Panc1 (cell line): Measurements from ENCODE around the gene MMP15.
"Not testable (repeated sequence)": the region's sequence is repeated elsewhere in the genome, so short reads cannot be mapped to it uniquely, and the experiment has no call there.

Experiments
- SIN3A ChIP-seq: IDR thresholded peaks from 2 replicates; pipeline ENCODE4 v1.6.1; 2012; ENCODE audit warnings: low read depth, mild to moderate bottlenecking, low read length, moderate library complexity, borderline replicate concordance; ENCODE audit not compliant: insufficient read depth
- TCF7L2 ChIP-seq: IDR thresholded peaks from 2 replicates; pipeline ENCODE4 v1.6.1; 2011; ENCODE audit warnings: mild to moderate bottlenecking, low read depth, low read length, inconsistent platforms
- TF ChIP-seq, protein P1 (sequence below): fragments of 450-650 bp; IDR thresholded peaks from 2 replicates; pipeline ENCODE4 v1.5.1; 2017; ENCODE audit warnings: mild to moderate bottlenecking
- TF ChIP-seq, protein P2 (sequence below), 2 experiments: IDR thresholded peaks; 2 replicates each; pipeline ENCODE4 v1.6.1; 2011 to 2012; ENCODE audit warnings: low read depth in 2 of 2, control low read depth in 1 of 2, low read length in 1 of 2, mild to moderate bottlenecking in 1 of 2, moderate library complexity in 1 of 2; ENCODE audit not compliant: insufficient read depth in 1 of 2

DNA sequence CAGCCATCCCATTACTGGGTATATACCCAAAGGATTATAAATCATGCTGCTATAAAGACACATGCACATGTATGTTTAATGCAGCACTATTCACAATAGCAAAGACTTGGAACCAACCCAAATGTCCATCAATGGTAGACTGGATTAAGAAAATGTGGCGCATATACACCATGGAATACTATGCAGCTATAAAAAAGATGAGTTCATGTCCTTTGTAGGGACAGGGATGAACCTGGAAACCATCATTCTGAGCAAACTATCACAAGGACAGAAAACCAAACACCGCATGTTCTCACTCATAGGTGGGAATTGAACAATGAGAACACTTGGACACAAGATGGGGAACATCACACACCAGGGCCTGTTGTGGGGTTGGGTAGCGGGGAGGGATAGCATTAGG, 64.8 kb downstream of the MMP15 start:
- TF ChIP-seq, protein P1, sequence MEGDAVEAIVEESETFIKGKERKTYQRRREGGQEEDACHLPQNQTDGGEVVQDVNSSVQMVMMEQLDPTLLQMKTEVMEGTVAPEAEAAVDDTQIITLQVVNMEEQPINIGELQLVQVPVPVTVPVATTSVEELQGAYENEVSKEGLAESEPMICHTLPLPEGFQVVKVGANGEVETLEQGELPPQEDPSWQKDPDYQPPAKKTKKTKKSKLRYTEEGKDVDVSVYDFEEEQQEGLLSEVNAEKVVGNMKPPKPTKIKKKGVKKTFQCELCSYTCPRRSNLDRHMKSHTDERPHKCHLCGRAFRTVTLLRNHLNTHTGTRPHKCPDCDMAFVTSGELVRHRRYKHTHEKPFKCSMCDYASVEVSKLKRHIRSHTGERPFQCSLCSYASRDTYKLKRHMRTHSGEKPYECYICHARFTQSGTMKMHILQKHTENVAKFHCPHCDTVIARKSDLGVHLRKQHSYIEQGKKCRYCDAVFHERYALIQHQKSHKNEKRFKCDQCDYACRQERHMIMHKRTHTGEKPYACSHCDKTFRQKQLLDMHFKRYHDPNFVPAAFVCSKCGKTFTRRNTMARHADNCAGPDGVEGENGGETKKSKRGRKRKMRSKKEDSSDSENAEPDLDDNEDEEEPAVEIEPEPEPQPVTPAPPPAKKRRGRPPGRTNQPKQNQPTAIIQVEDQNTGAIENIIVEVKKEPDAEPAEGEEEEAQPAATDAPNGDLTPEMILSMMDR: not testable (repeated sequence)
- TF ChIP-seq, protein P2, sequence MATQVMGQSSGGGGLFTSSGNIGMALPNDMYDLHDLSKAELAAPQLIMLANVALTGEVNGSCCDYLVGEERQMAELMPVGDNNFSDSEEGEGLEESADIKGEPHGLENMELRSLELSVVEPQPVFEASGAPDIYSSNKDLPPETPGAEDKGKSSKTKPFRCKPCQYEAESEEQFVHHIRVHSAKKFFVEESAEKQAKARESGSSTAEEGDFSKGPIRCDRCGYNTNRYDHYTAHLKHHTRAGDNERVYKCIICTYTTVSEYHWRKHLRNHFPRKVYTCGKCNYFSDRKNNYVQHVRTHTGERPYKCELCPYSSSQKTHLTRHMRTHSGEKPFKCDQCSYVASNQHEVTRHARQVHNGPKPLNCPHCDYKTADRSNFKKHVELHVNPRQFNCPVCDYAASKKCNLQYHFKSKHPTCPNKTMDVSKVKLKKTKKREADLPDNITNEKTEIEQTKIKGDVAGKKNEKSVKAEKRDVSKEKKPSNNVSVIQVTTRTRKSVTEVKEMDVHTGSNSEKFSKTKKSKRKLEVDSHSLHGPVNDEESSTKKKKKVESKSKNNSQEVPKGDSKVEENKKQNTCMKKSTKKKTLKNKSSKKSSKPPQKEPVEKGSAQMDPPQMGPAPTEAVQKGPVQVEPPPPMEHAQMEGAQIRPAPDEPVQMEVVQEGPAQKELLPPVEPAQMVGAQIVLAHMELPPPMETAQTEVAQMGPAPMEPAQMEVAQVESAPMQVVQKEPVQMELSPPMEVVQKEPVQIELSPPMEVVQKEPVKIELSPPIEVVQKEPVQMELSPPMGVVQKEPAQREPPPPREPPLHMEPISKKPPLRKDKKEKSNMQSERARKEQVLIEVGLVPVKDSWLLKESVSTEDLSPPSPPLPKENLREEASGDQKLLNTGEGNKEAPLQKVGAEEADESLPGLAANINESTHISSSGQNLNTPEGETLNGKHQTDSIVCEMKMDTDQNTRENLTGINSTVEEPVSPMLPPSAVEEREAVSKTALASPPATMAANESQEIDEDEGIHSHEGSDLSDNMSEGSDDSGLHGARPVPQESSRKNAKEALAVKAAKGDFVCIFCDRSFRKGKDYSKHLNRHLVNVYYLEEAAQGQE (IDR thresholded peaks at IDR 0.05; ENCODE audit: insufficient read depth in 1 of 2, low read depth in 2 of 2, low read length in 1 of 2): not testable (repeated sequence)
- not testable (repeated sequence) for TF ChIP-seq SIN3A, TCF7L2
